Measurements from ENCODE around the gene CHP1. TPM values are rescaled to one million over a fixed set of nuclear protein-coding genes. Genes with fewer than 3 reads are reported as not detected.
"Not testable (repeated sequence)": the region's sequence is repeated elsewhere in the genome, so short reads cannot be mapped to it uniquely, and the experiment has no call there.

Gene CHP1
- total RNA-seq, 2 donors from 2014 or later, result 61.0 to 87.9 TPM

- no peaks in the 10 kb centered on the region for H3K27me3 ChIP-seq
- no peaks in the 10 kb centered on the region for H3K9me3 ChIP-seq
- H3K27ac ChIP-seq, result peak overlapping the region; percentile 45 to 79 (median 68)
- H3K4me1 ChIP-seq, result peaks cover 45% of the 10 kb centered on the region
- ATAC-seq, result no peak
- no peak overlapping the region for H3K4me3 ChIP-seq
- DNase-seq, result peak in 2 of 4 donors; percentile 21 to 23
- 58 to 66% methylated on average over 12 of the region's 12 CpGs for WGBS, 2 donors
- TF ChIP-seq POLR2A (IDR thresholded peaks at IDR 0.05) (peak in 1 of 3 donors; percentile 2), CTCF (IDR thresholded peaks at IDR 0.05) (no peak)
- intact Hi-C loops (cut with DNase I), result no loop called here
- H3K36me3 ChIP-seq (replicated peaks in 1 of 2; ENCODE audit: insufficient read depth in 1 of 2, low read depth in 2 of 2), result peaks cover 0 to 10% of the 10 kb centered on the region in 2 donors
Measured at GRCh38 chr15:41259546-41260189, 28.6 kb downstream of the CHP1 start.

- H3K27ac ChIP-seq; H3K4me3 ChIP-seq; H3K27me3 ChIP-seq; DNase-seq; intact Hi-C loops (cut with DNase I); ATAC-seq; H3K9me3 ChIP-seq: not testable (repeated sequence)
- peaks cover 0 to 14% of the 10 kb centered on the region in 2 donors for H3K36me3 ChIP-seq (replicated peaks in 1 of 2; ENCODE audit: insufficient read depth in 1 of 2, low read depth in 2 of 2)
- H3K4me1 ChIP-seq, result peaks cover 41% of the 10 kb centered on the region
- 93 to 95% methylated on average over 7 of the region's 7 CpGs for WGBS, 2 donors
Measured at GRCh38 chr15:41260924-41261323, 29.9 kb downstream of the CHP1 start.

GRCh38 chr15:41262571-41262970, 31.5 kb downstream of the CHP1 start:
- 91 to 95% methylated on average over 8 of the region's 8 CpGs for WGBS, 2 donors
- Histone ChIP-seq H3K27me3 (no peaks in the 10 kb centered on the region), H3K4me1 (peaks cover 28% of the 10 kb centered on the region), H3K9me3 (no peaks in the 10 kb centered on the region), H3K4me3 (no peak overlapping the region), H3K27ac (no peak overlapping the region), H3K36me3 (replicated peaks in 1 of 2; ENCODE audit: insufficient read depth in 1 of 2, low read depth in 2 of 2) (peaks cover 0 to 15% of the 10 kb centered on the region in 2 donors)
- no peak for ATAC-seq
- no peak for DNase-seq
- intact Hi-C loops (cut with DNase I), result no loop called here
- TF ChIP-seq POLR2A (IDR thresholded peaks at IDR 0.05) (no peak), CTCF (IDR thresholded peaks at IDR 0.05) (no peak)

- H3K4me1 ChIP-seq, result peaks cover 14% of the 10 kb centered on the region
- ATAC-seq, result no peak
- DNase-seq, result no peak
- H3K27me3 ChIP-seq, result no peaks in the 10 kb centered on the region
- no peak for TF ChIP-seq POLR2A (IDR thresholded peaks at IDR 0.05)
- TF ChIP-seq CTCF (IDR thresholded peaks at IDR 0.05), result no peak
- intact Hi-C loops (cut with DNase I), result no loop called here
- WGBS, 2 donors, result 77 to 82% methylated on average over 6 of the region's 6 CpGs
- H3K36me3 ChIP-seq (replicated peaks in 1 of 2; ENCODE audit: insufficient read depth in 1 of 2, low read depth in 2 of 2), result peaks cover 0 to 12% of the 10 kb centered on the region in 2 donors
- H3K9me3 ChIP-seq, result no peaks in the 10 kb centered on the region
- H3K27ac ChIP-seq, result no peak overlapping the region
- H3K4me3 ChIP-seq, result no peak overlapping the region
Measured at GRCh38 chr15:41263891-41264351, 32.9 kb downstream of the CHP1 start.

GRCh38 chr15:41269887-41270286, 38.8 kb downstream of the CHP1 start:
- H3K27me3 ChIP-seq, result no peaks in the 10 kb centered on the region
- intact Hi-C loops (cut with DNase I), result no loop called here
- DNase-seq, result no peak
- H3K4me1 ChIP-seq, result no peaks in the 10 kb centered on the region
- WGBS, 2 donors, result 85 to 93% methylated on average over 2 of the region's 2 CpGs
- ATAC-seq, result no peak
- no peaks in the 10 kb centered on the region for H3K9me3 ChIP-seq
- H3K27ac ChIP-seq, result no peak overlapping the region
- TF ChIP-seq CTCF (IDR thresholded peaks at IDR 0.05) (no peak), POLR2A (IDR thresholded peaks at IDR 0.05) (no peak)
- peaks cover 4 to 14% of the 10 kb centered on the region in 2 donors for H3K36me3 ChIP-seq (replicated peaks in 1 of 2; ENCODE audit: insufficient read depth in 1 of 2, low read depth in 2 of 2)
- no peak overlapping the region for H3K4me3 ChIP-seq

All from body of pancreas (tissue), 4 donors.